IMR-90 (cell line): ENCODE data around the gene ZCCHC7. TPM values are rescaled to one million over a fixed set of nuclear protein-coding genes. Genes with fewer than 3 reads are reported as not detected.

Experiments used
- ATAC-seq: fragments of 200-7000 bp; cut with Tn5 transposase; 2 replicates; pipeline ENCODE4 v1.9.1; 2020; ENCODE audit warnings: low read depth, mild to moderate bottlenecking, moderate library complexity
- BruUV-seq: library from RNA; stranded (reverse); fragments of 400-500 nt; replicated peaks from 2 replicates; lab custom pipeline; 2021; lab: Mats Ljungman, UMichigan
- CTCF ChIA-PET: fragments of 300-600 bp; formaldehyde crosslinking; extraction: SDS; loops from one replicate; lab custom pipeline; 2021; ENCODE audit warnings: antibody characterized with exemption; lab: Yijun Ruan, JAX
- POLR2A ChIA-PET: fragments of 300-600 bp; sonication (Branson Sonifier 250); formaldehyde crosslinking; loops from one replicate; lab custom pipeline; 2022; ENCODE audit warnings: antibody characterized with exemption; ENCODE audit not compliant: unreplicated experiment; lab: Charles Lee
- DNase-seq: peaks from one replicate; pipeline ENCODE4 v3.0.0; 2013
- H2AFZ ChIP-seq: replicated peaks from 2 replicates; pipeline ENCODE3; 2013; ENCODE audit warnings: low read length, mild to moderate bottlenecking; ENCODE audit not compliant: poor library complexity
- H2AK5ac ChIP-seq: 2 replicates; pipeline ENCODE4 v1.6.1; 2013; ENCODE audit warnings: low read depth, low read length, inconsistent platforms
- H2AK9ac ChIP-seq: replicated peaks from 2 replicates; pipeline ENCODE3; 2013; ENCODE audit warnings: mild to moderate bottlenecking, low read depth, low read length, moderate library complexity; ENCODE audit not compliant: poor library complexity
- H2BK120ac ChIP-seq: 2 replicates; pipeline ENCODE4 v1.6.1; 2013; ENCODE audit warnings: low read depth, low read length, inconsistent platforms
- H2BK15ac ChIP-seq: 3 replicates; pipeline ENCODE4 v1.6.1; 2013; ENCODE audit warnings: low read depth, low read length, inconsistent platforms
- H2BK20ac ChIP-seq: 2 replicates; pipeline ENCODE4 v1.6.1; 2013; ENCODE audit warnings: low read depth, mild to moderate bottlenecking, inconsistent platforms, low read length, moderate library complexity
- H2BK5ac ChIP-seq: 2 replicates; pipeline ENCODE4 v1.6.1; 2013; ENCODE audit warnings: mild to moderate bottlenecking, low read depth, low read length, inconsistent platforms; ENCODE audit not compliant: poor library complexity, severe bottlenecking
- H3K14ac ChIP-seq: replicated peaks from 2 replicates; pipeline ENCODE4 v1.6.1; 2013; ENCODE audit warnings: low read depth, low read length, inconsistent platforms
- H3K18ac ChIP-seq: 2 replicates; pipeline ENCODE4 v1.6.1; 2013; ENCODE audit warnings: low read depth, low read length, control low read depth
- H3K23ac ChIP-seq: 2 replicates; pipeline ENCODE4 v1.6.1; 2013; ENCODE audit warnings: low read depth, low read length, inconsistent platforms
- H3K27ac ChIP-seq: 2 replicates; pipeline ENCODE4 v1.5.1; 2013; ENCODE audit warnings: mild to moderate bottlenecking, control low read depth, low read length; ENCODE audit not compliant: insufficient read depth
- H3K27me3 ChIP-seq: 2 replicates; pipeline ENCODE4 v1.6.1; 2013; ENCODE audit warnings: low read length; ENCODE audit not compliant: control insufficient read depth, insufficient read depth
- H3K36me3 ChIP-seq: 2 replicates; pipeline ENCODE4 v1.6.1; 2013; ENCODE audit warnings: low read length, mixed read lengths; ENCODE audit not compliant: control insufficient read depth, insufficient read depth
- H3K4ac ChIP-seq: 2 replicates; pipeline ENCODE4 v1.6.1; 2013; ENCODE audit warnings: low read depth, low read length, inconsistent platforms
- H3K4me1 ChIP-seq: 2 replicates; pipeline ENCODE4 v1.6.1; 2013; ENCODE audit warnings: low read length, mixed read lengths; ENCODE audit not compliant: control insufficient read depth, insufficient read depth
- H3K4me2 ChIP-seq: 2 replicates; pipeline ENCODE4 v1.6.1; 2013; ENCODE audit warnings: low read depth, mild to moderate bottlenecking, control low read depth, low read length, moderate library complexity
- H3K4me3 ChIP-seq: 2 replicates; pipeline ENCODE4 v1.5.1; 2013; ENCODE audit warnings: low read depth, mild to moderate bottlenecking, control low read depth, low read length, moderate library complexity; ENCODE audit not compliant: insufficient read depth
- H3K56ac ChIP-seq: 2 replicates; pipeline ENCODE4 v1.6.1; 2013; ENCODE audit warnings: low read length, inconsistent platforms; ENCODE audit not compliant: insufficient read depth; ENCODE audit errors: extremely low read depth
- H3K79me1 ChIP-seq, 2 experiments: 2 replicates each; pipeline ENCODE4 v1.6.1; 2013; ENCODE audit warnings: low read length in 2 of 2, inconsistent platforms in 1 of 2, low read depth in 1 of 2
- H3K9ac ChIP-seq: 2 replicates; pipeline ENCODE4 v1.6.1; 2013; ENCODE audit warnings: low read depth, low read length, control low read depth
- H3K9me1 ChIP-seq: 2 replicates; pipeline ENCODE4 v1.6.1; 2013; ENCODE audit warnings: low read length, inconsistent platforms; ENCODE audit not compliant: insufficient read depth
- H3K9me3 ChIP-seq: 2 replicates; pipeline ENCODE4 v1.6.1; 2013; ENCODE audit warnings: low read length; ENCODE audit not compliant: control insufficient read depth, insufficient read depth
- H4K20me1 ChIP-seq: 2 replicates; pipeline ENCODE4 v1.6.1; 2013; ENCODE audit warnings: low read length, inconsistent platforms; ENCODE audit not compliant: insufficient read depth
- H4K5ac ChIP-seq: 2 replicates; pipeline ENCODE4 v1.6.1; 2013; ENCODE audit warnings: mild to moderate bottlenecking, low read depth, low read length, control low read depth
- H4K8ac ChIP-seq, 2 experiments: 2 replicates each; pipeline ENCODE4 v1.6.1; 2013; ENCODE audit warnings: low read depth in 2 of 2, low read length in 2 of 2, control low read depth in 1 of 2, inconsistent platforms in 1 of 2
- H4K91ac ChIP-seq: 2 replicates; pipeline ENCODE4 v1.6.1; 2013; ENCODE audit warnings: low read depth, low read length, inconsistent platforms; ENCODE audit not compliant: insufficient read depth
- BHLHE40 ChIP-seq: fragments of 150-350 bp; IDR thresholded peaks from 2 replicates; pipeline ENCODE4 v1.6.1; 2016; ENCODE audit warnings: mild to moderate bottlenecking, low read depth, low read length
- CEBPB ChIP-seq: IDR thresholded peaks from 2 replicates; pipeline ENCODE4 v1.6.1; 2012; ENCODE audit warnings: low read depth, low read length, improper control_type of control experiment
- MAZ ChIP-seq: IDR thresholded peaks from 2 replicates; pipeline ENCODE4 v1.6.1; 2012; ENCODE audit warnings: low read depth, mild to moderate bottlenecking, low read length, improper control_type of control experiment, moderate library complexity, borderline replicate concordance
- MXI1 ChIP-seq: IDR thresholded peaks from 2 replicates; pipeline ENCODE4 v1.6.1; 2012; ENCODE audit warnings: low read depth, mild to moderate bottlenecking, low read length, moderate library complexity, borderline replicate concordance
- NFE2L2 ChIP-seq: fragments of 150-350 bp; IDR thresholded peaks from 2 replicates; pipeline ENCODE4 v1.6.1; 2016; ENCODE audit warnings: low read depth, mild to moderate bottlenecking, low read length
- RCOR1 ChIP-seq: IDR thresholded peaks from 2 replicates; pipeline ENCODE4 v1.6.1; 2012; ENCODE audit warnings: mild to moderate bottlenecking, low read length, improper control_type of control experiment; ENCODE audit not compliant: insufficient replicate concordance
- SMC3 ChIP-seq: fragments of 150-350 bp; IDR thresholded peaks from 2 replicates; pipeline ENCODE4 v1.6.1; 2016; ENCODE audit warnings: low read depth, mild to moderate bottlenecking, antibody characterized with exemption, low read length, moderate library complexity
- WGBS, 2 experiments: methylation state at CpG; one replicate each; pipeline versions ENCODE4 v1.1.5 to v1.1.7; 2013; ENCODE audit warnings: missing lambda C conversion rate in 2 of 2; ENCODE audit not compliant: insufficient read length in 1 of 2; ENCODE audit errors: extremely low coverage in 2 of 2; 5-methylcytosine and 5-hydroxymethylcytosine counted together
- dilution Hi-C: fragments of 300-500 bp; cut with HindIII; formaldehyde crosslinking; loops from one replicate; pipeline ENCODE4 v1.14.3; 2018; ENCODE audit warnings: low sequenced_read_pairs; ENCODE audit not compliant: unreplicated experiment
- in situ Hi-C: fragments of 300-500 bp; cut with MboI; formaldehyde crosslinking; loops from 3 replicates; pipeline ENCODE4 v1.14.3; 2019; ENCODE audit warnings: low sequenced_read_pairs, inconsistent platforms, mixed read lengths
- intact Hi-C: fragments of 100-400 bp; cut with micrococcal nuclease; formaldehyde crosslinking; loops from 2 replicates; pipeline ENCODE4 v1.10.0; 2022
- polyA plus RNA-seq, 3 experiments: library from polyadenylated mRNA; depleted of rRNA; stranded (reverse); fragments of >200 nt; gene quantifications; 2 replicates each; pipeline ENCODE4 v1.2.3, GENCODE V29; 2012; ENCODE audit warnings: low replicate concordance in 1 of 3
- total RNA-seq: library from RNA; depleted of rRNA; stranded (reverse); fragments of >200 nt; gene quantifications from 2 replicates; pipeline ENCODE4 v1.2.3, GENCODE V29; 2012
- TF ChIP-seq, protein P1 (sequence below): conservative IDR thresholded peaks from 2 replicates; pipeline ENCODE4 v1.5.1; 2012; ENCODE audit warnings: mild to moderate bottlenecking, low read depth, low read length, improper control_type of control experiment
- TF ChIP-seq, protein P2 (sequence below): fragments of 150-350 bp; IDR thresholded peaks from 2 replicates; pipeline ENCODE4 v1.6.1; 2017; ENCODE audit warnings: mild to moderate bottlenecking, antibody characterized with exemption, low read length, low read depth
- TF ChIP-seq, protein P3 (sequence below): fragments of 150-350 bp; IDR thresholded peaks from 2 replicates; pipeline ENCODE4 v1.6.1; 2016; ENCODE audit warnings: low read depth, mild to moderate bottlenecking, low read length, moderate library complexity, borderline replicate concordance

Gene ZCCHC7
- total and polyA plus RNA-seq, 2 of the 4 experiments (the other 2 are of a cell fraction) = 13.6 to 28.7 TPM

DNA sequence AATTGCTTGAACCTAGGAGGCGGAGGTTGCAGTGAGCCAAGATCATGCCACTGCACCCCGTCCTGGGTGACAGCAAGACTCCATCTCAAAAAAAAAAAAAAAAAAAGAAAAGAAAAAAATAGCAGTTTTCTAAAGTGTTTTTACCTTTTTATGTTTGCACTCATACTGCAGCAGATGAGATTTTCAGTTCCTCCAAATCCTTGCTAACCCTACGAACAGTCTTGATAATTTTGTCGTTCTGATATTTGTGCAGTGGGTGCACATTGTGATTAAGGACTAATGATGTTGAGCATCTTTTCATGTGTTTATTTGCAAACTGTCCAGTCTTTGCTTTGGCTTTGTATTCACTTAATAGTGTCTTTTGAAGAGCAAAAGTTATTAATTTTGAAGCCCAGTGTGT, 42.9 kb downstream of the ZCCHC7 start:
- WGBS, 2 experiments = no CpG with 5 or more reads among the region's 4 CpGs

More for the DNA sequence above, 42.9 kb downstream of the ZCCHC7 start:
- H3K4ac ChIP-seq = no peak overlapping the region
- BruUV-seq = no TSS peak
- dilution Hi-C loops = no loop called here
- H3K23ac ChIP-seq = no peak overlapping the region
- no peak overlapping the region for H3K56ac ChIP-seq
- no peaks in the 10 kb centered on the region for H3K9me1 ChIP-seq
- H3K4me3 ChIP-seq = no peak overlapping the region
- peaks cover under 1 to 4% of the 10 kb centered on the region in 2 experiments; a peak in 3 of 4 replicates for H3K79me1 ChIP-seq
- H3K9me3 ChIP-seq = no peaks in the 10 kb centered on the region
- H2BK120ac ChIP-seq = no peak overlapping the region
- no peak overlapping the region for H2AK5ac ChIP-seq
- H2AK9ac ChIP-seq = no peak overlapping the region
- H3K27ac ChIP-seq = no peak overlapping the region
- no peak overlapping the region for H4K91ac ChIP-seq
- in situ Hi-C loops = no loop called here
- ChIA-PET POLR2A (no interaction called here), CTCF (no interaction called here)
- ATAC-seq = no peak
- TF ChIP-seq, protein P1, sequence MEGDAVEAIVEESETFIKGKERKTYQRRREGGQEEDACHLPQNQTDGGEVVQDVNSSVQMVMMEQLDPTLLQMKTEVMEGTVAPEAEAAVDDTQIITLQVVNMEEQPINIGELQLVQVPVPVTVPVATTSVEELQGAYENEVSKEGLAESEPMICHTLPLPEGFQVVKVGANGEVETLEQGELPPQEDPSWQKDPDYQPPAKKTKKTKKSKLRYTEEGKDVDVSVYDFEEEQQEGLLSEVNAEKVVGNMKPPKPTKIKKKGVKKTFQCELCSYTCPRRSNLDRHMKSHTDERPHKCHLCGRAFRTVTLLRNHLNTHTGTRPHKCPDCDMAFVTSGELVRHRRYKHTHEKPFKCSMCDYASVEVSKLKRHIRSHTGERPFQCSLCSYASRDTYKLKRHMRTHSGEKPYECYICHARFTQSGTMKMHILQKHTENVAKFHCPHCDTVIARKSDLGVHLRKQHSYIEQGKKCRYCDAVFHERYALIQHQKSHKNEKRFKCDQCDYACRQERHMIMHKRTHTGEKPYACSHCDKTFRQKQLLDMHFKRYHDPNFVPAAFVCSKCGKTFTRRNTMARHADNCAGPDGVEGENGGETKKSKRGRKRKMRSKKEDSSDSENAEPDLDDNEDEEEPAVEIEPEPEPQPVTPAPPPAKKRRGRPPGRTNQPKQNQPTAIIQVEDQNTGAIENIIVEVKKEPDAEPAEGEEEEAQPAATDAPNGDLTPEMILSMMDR = no peak
- TF ChIP-seq MXI1 (no peak), BHLHE40 (no peak), RCOR1 (no peak), NFE2L2 (no peak), CEBPB (no peak), MAZ (no peak), SMC3 (no peak)
- TF ChIP-seq, protein P2, sequence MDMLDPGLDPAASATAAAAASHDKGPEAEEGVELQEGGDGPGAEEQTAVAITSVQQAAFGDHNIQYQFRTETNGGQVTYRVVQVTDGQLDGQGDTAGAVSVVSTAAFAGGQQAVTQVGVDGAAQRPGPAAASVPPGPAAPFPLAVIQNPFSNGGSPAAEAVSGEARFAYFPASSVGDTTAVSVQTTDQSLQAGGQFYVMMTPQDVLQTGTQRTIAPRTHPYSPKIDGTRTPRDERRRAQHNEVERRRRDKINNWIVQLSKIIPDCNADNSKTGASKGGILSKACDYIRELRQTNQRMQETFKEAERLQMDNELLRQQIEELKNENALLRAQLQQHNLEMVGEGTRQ = no peak
- TF ChIP-seq, protein P3, sequence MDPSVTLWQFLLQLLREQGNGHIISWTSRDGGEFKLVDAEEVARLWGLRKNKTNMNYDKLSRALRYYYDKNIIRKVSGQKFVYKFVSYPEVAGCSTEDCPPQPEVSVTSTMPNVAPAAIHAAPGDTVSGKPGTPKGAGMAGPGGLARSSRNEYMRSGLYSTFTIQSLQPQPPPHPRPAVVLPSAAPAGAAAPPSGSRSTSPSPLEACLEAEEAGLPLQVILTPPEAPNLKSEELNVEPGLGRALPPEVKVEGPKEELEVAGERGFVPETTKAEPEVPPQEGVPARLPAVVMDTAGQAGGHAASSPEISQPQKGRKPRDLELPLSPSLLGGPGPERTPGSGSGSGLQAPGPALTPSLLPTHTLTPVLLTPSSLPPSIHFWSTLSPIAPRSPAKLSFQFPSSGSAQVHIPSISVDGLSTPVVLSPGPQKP = no peak
- H3K27me3 ChIP-seq = no peaks in the 10 kb centered on the region
- H3K14ac ChIP-seq = no peak overlapping the region
- no peak overlapping the region for H3K9ac ChIP-seq
- intact Hi-C loops = no loop called here
- no peak overlapping the region for H3K4me2 ChIP-seq
- H4K20me1 ChIP-seq = no peaks in the 10 kb centered on the region
- H3K4me1 ChIP-seq = no peaks in the 10 kb centered on the region
- H3K18ac ChIP-seq = no peak overlapping the region
- H2BK20ac ChIP-seq = no peak overlapping the region
- no peak overlapping the region for H2BK15ac ChIP-seq
- H4K8ac ChIP-seq = no peak overlapping the region
- H3K36me3 ChIP-seq = peaks cover 5% of the 10 kb centered on the region; the same call in 1 of the 2 replicates
- no peak for DNase-seq
- H2BK5ac ChIP-seq = no peak overlapping the region
- no peak overlapping the region for H2AFZ ChIP-seq
- no peak overlapping the region for H4K5ac ChIP-seq
